Brain microvascular endothelial cell (primary cell): Measurements from ENCODE around the gene TCF4.

Source experiments
- DNase-seq: peaks from one replicate; pipeline ENCODE4 v3.0.0-alpha.2; 2020
- H3K27ac ChIP-seq: fragments of 250-450 bp; sonication (Bioruptor Pico); 2 replicates; pipeline ENCODE4 v1.5.1; 2020; ENCODE audit warnings: mild to moderate bottlenecking, moderate library complexity
- H3K27me3 ChIP-seq: fragments of 250-450 bp; sonication (Bioruptor Pico); replicated peaks from 2 replicates; pipeline ENCODE4 v1.5.1; 2020; ENCODE audit warnings: mild to moderate bottlenecking
- H3K36me3 ChIP-seq: fragments of 250-450 bp; sonication (Bioruptor Pico); replicated peaks from 2 replicates; pipeline ENCODE4 v1.5.1; 2020; ENCODE audit warnings: mild to moderate bottlenecking
- H3K4me3 ChIP-seq: 2 replicates; pipeline ENCODE4 v1.5.1; 2011; ENCODE audit warnings: low read depth, mild to moderate bottlenecking, control low read depth, low read length, moderate library complexity
- CTCF ChIP-seq: IDR thresholded peaks from 2 replicates; pipeline ENCODE4 v1.5.1; 2011; ENCODE audit warnings: low read depth, mild to moderate bottlenecking, moderate library complexity, low read length, control low read depth, inconsistent platforms; ENCODE audit errors: missing control alignments
- in situ Hi-C: cut with HindIII; loops from 2 replicates; pipeline ENCODE4 v1.10.0; 2017; ENCODE audit warnings: low sequenced_read_pairs, low pct_ligation_motif_present

The TCF4 gene

DNA sequence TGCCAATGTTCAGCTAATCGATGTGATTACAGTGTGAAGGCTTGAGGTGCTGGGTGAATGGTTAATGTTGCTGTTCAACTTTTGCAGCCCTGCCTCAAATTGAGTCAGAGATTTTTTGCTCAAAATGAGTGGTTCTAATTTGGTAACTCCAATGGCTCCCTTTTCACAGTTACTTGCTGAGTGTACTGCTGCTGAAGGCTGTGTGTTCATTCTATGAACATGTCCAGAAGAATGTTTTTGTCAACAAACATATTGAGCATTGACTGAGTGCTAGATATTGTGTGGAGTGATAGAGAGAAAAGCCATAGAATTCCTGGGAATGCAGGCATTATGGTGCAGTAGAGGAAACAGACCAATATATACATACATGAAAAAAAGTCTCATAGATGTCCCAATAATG, 39.0 kb upstream of the TCF4 start:
- in situ Hi-C loops: no loop called here
- Histone ChIP-seq H3K27me3 (no peaks in the 10 kb centered on the region), H3K4me3 (no peak overlapping the region), H3K36me3 (no peaks in the 10 kb centered on the region), H3K27ac (no peak overlapping the region)
- TF ChIP-seq CTCF: no peak
- no peak for DNase-seq

DNA sequence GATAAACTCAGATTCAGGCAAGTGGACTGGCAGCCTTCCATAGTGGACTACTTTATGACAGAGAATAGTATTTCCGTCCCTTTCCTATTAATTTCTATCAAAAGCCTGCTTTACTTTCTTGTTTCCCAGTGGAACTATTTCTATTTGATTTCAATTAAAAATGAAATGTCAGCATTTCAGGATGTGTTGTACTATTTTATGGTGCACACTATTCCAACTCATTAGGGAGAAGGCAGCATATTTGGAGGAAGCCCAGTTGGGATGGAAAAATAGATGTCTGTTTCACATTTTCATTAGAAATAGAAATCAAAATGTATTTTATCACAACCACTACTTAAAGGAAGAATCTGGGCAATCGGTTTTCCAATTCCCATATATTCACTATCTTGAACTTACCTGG, 37.9 kb upstream of the TCF4 start:
- H3K36me3 ChIP-seq: no peaks in the 10 kb centered on the region
- no peak for DNase-seq
- in situ Hi-C loops: no loop called here
- no peak overlapping the region for H3K27ac ChIP-seq
- no peak overlapping the region for H3K4me3 ChIP-seq
- TF ChIP-seq CTCF: no peak
- H3K27me3 ChIP-seq: no peaks in the 10 kb centered on the region

- in situ Hi-C loops: no loop called here
- TF ChIP-seq CTCF: no peak
- Histone ChIP-seq H3K27ac (no peak overlapping the region), H3K36me3 (no peaks in the 10 kb centered on the region), H3K27me3 (no peaks in the 10 kb centered on the region), H3K4me3 (no peak overlapping the region)
- DNase-seq: no peak
Measured at GRCh38 chr18:55623626-55624025, 35.6 kb upstream of the TCF4 start.

DNA sequence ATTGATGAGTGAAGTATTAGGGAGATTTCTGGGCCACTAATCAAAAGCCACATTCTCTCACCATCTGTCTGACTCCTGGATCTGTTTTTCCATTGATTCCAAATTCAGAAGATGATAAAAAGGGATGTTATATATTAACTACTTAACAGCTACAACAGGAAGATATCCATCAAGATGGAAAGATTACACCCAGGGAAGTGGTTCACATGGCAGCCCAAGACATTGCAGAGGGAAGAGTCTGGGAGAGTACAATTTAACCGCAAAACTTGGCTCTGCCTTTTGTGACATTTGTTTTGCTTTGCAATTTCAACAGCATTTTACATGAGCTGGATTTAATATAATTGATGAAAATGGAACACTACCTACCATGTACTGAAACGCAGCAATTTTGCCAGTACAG, 22.5 kb upstream of the TCF4 start:
- H3K4me3 ChIP-seq: no peak overlapping the region
- no peak for DNase-seq
- no peaks in the 10 kb centered on the region for H3K36me3 ChIP-seq
- H3K27ac ChIP-seq: no peak overlapping the region
- no peak for TF ChIP-seq CTCF
- in situ Hi-C loops: no loop called here
- no peaks in the 10 kb centered on the region for H3K27me3 ChIP-seq

DNA sequence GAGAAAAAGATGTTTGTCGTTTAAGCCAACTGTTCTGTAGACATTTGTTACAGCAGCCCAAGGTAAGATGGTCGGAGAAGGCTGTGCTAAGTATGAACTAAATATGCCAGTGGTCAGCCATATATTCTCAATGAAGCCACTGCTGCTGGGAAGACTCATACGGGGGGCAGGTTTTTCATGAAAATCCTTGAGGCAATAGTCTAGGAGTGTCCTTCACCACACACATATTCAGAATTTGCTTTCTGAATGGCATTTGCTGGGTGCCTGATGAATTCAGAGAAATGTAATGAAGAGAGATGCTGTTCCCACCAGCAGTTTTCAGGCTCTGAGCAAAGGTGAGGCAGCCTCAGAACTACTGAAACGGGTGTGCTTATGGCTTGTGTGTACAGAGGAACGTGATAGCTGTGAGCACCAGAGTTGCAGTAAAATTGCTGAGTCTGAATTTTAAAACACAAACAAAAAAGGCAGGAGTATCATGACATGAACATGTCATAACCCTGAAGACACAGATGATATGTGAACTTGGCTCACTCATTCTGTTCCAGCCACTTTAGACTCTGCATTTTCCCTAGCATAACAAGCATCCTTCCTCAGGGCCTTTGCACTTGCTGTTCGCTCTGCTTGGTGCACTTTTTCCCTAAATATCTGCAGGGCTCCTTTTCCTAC, 21.3 kb upstream of the TCF4 start:
- Histone ChIP-seq H3K36me3 (no peaks in the 10 kb centered on the region), H3K4me3 (no peak overlapping the region), H3K27me3 (no peaks in the 10 kb centered on the region), H3K27ac (no peak overlapping the region)
- in situ Hi-C loops: no loop called here
- TF ChIP-seq CTCF: no peak
- DNase-seq: no peak

- no peak overlapping the region for H3K27ac ChIP-seq
- H3K4me3 ChIP-seq: no peak overlapping the region
- DNase-seq: no peak
- no peak for TF ChIP-seq CTCF
- no peaks in the 10 kb centered on the region for H3K27me3 ChIP-seq
- in situ Hi-C loops: no loop called here
- H3K36me3 ChIP-seq: no peaks in the 10 kb centered on the region
Measured at GRCh38 chr18:55608497-55608896, 20.5 kb upstream of the TCF4 start.
